ENCODE data around the gene GOLT1B. TPM values are rescaled to one million over a fixed set of nuclear protein-coding genes. Genes with fewer than 3 reads are reported as not detected.
A peak's percentile ranks its signal among the peaks of the same experiment; 100 is the strongest.

The GOLT1B gene
- polyA plus RNA-seq, 1 experiment = 119 TPM

DNA sequence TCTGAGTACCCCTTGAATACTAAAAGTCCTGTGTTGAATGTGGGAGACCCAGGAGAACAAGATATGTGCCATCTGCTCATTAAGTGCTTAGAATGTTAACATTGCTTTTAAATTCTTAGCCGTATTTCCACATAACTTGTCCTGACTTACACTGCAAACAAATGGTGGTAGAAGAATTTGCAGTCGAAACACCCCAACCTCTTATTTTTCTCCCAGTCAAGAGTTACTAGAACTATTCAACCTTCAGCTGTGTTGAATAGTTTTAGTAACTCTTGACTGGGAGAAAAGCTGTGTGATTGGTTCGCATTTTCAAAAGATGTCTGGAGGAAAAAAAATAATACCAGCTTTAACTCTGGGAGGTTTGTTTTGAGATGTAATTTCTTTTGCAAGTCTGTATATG is 16.9 kb downstream of the GOLT1B start:
- CTCF ChIA-PET = no interaction called here

DNA sequence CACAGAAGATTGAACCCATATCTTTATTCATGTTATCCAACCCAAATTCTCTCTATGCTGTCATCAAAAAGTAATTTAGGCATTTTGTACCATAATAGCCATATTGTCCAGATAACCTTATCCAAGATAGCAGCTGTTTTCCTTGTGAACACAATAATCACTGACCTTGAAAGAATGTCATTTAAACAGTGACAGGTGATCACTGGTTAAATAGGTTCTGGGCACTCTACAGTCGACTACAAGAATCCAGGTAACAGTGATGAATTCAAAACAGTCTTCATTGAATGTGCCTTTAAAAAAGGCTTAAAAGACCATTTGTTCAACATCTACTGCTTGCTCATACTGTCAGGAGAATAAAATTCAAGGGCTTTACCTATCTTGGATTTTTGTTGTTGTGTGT is 20.0 kb downstream of the GOLT1B start:
- Histone ChIP-seq H3K36me3 (ENCODE audit: control insufficient read depth, insufficient read depth, low read length) (no peaks in the 10 kb centered on the region), H3K4me3 (ENCODE audit: low read depth, low read length) (no peak overlapping the region), H3K27me3 (ENCODE audit: control insufficient read depth, insufficient read depth, low read length) (no peaks in the 10 kb centered on the region; the same call in 1 of the 2 replicates)
- DNase-seq (ENCODE audit: low read depth) = no peak
- CTCF ChIA-PET = no interaction called here
- POLR2A ChIA-PET = no interaction called here
- TF ChIP-seq, protein P1, sequence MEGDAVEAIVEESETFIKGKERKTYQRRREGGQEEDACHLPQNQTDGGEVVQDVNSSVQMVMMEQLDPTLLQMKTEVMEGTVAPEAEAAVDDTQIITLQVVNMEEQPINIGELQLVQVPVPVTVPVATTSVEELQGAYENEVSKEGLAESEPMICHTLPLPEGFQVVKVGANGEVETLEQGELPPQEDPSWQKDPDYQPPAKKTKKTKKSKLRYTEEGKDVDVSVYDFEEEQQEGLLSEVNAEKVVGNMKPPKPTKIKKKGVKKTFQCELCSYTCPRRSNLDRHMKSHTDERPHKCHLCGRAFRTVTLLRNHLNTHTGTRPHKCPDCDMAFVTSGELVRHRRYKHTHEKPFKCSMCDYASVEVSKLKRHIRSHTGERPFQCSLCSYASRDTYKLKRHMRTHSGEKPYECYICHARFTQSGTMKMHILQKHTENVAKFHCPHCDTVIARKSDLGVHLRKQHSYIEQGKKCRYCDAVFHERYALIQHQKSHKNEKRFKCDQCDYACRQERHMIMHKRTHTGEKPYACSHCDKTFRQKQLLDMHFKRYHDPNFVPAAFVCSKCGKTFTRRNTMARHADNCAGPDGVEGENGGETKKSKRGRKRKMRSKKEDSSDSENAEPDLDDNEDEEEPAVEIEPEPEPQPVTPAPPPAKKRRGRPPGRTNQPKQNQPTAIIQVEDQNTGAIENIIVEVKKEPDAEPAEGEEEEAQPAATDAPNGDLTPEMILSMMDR (IDR thresholded peaks at IDR 0.05; ENCODE audit: insufficient read depth, low read depth, low read length) = no peak

More for the DNA sequence above, 16.9 kb downstream of the GOLT1B start:
- no peaks in the 10 kb centered on the region for H3K36me3 ChIP-seq (ENCODE audit: control insufficient read depth, insufficient read depth, low read length)
- no peaks in the 10 kb centered on the region for H3K27me3 ChIP-seq (ENCODE audit: control insufficient read depth, insufficient read depth, low read length)
- TF ChIP-seq, protein P1 (IDR thresholded peaks at IDR 0.05; ENCODE audit: insufficient read depth, low read depth, low read length) = no peak
- DNase-seq (ENCODE audit: low read depth) = no peak
- POLR2A ChIA-PET = no interaction called here
- H3K4me3 ChIP-seq (ENCODE audit: low read depth, low read length) = no peak overlapping the region

DNA sequence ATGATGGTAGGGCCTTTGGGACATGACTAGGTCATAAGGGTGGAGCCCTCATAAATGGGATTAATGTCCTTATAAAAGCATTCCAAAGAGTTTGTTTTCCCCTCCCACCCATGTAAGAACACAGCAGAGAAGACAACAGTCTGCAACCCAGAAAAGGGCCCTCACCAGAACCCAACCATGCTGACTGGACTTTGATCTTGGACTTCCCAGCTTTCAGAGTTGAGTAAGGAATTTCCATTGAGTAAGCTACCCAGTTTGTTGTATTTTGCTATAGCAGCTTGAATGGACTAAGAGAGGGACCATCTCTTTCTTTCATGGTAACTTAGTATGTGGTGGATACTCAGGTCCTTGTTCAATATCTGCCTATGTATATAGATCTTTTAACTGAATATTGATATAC is 21.6 kb downstream of the GOLT1B start:
- ChIA-PET POLR2A (no interaction called here), CTCF (no interaction called here)
- no peak for DNase-seq (ENCODE audit: low read depth)
- Histone ChIP-seq H3K27me3 (ENCODE audit: control insufficient read depth, insufficient read depth, low read length) (peaks cover 5% of the 10 kb centered on the region; the same call in 1 of the 2 replicates), H3K36me3 (ENCODE audit: control insufficient read depth, insufficient read depth, low read length) (no peaks in the 10 kb centered on the region), H3K4me3 (ENCODE audit: low read depth, low read length) (no peak overlapping the region)
- TF ChIP-seq, protein P1 (IDR thresholded peaks at IDR 0.05; ENCODE audit: insufficient read depth, low read depth, low read length) = no peak

DNA sequence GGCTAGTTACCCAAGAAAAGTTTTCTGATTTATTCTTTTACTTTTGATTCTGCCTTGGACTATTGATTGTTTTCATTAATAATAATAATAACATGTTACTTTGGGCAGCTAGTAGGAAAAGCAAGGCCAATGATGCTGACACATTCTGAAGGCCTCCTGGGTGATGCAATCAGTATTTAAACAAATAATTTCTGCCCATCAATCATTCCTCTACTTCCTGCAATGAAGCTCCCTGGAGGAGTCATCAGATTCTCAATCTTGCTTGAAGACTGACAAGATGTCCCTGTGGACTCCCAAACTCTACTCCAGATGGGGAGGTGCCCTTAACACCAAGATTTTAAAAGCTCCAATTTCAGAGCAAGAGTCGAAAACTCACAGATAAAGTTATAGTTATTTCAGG is 24.5 kb downstream of the GOLT1B start, which contains the start of gene SPX:
SPX (plus strand) TSS at position 244 of the 400 bp plus-strand sequence. CDS start 177 bp downstream, outside the sequence.
- H3K36me3 ChIP-seq (ENCODE audit: control insufficient read depth, insufficient read depth, low read length) = no peaks in the 10 kb centered on the region
- POLR2A ChIA-PET = no interaction called here
- no peak for DNase-seq (ENCODE audit: low read depth)
- peaks cover 7% of the 10 kb centered on the region for H3K27me3 ChIP-seq (ENCODE audit: control insufficient read depth, insufficient read depth, low read length)
- no peak within 1 kb of the TSS for H3K4me3 ChIP-seq (ENCODE audit: low read depth, low read length)
- TF ChIP-seq, protein P1 (IDR thresholded peaks at IDR 0.05; ENCODE audit: insufficient read depth, low read depth, low read length) = no peak
- CTCF ChIA-PET = no interaction called here

DNA sequence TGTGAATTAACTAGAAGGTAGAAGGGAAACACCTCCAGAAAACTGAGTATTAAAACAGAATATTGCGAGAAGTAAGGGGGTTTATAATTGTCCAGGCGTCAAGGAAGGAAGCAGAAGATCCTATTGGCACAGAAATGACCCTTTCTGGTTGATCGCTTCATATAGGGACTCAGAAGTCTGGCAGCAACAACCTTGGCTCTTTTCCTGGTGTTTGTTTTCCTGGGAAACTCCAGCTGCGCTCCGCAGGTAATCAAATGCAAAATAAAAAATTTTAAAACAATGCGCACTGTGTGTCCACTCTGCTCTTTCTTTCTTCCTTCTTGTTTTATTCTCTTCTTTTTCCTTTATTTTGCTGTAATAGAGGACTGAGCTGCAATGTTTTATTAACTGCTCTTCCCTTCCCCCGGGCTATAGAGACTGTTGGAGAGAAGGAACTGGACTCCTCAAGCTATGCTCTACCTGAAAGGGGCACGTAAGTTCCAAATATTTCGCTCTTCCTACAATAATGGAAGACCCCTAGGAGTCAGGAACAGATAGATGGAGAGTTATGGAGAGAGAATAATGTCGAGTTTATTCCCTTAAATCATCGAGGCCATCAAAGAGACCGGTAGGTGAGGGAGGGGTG is 25.2 kb downstream of the GOLT1B start:
- DNase-seq (ENCODE audit: low read depth) = no peak
- TF ChIP-seq, protein P1 (IDR thresholded peaks at IDR 0.05; ENCODE audit: insufficient read depth, low read depth, low read length) = no peak
- no peaks in the 10 kb centered on the region for H3K36me3 ChIP-seq (ENCODE audit: control insufficient read depth, insufficient read depth, low read length)
- H3K27me3 ChIP-seq (ENCODE audit: control insufficient read depth, insufficient read depth, low read length) = peaks cover 12% of the 10 kb centered on the region
- peak overlapping the region; percentile 48; the same call in 1 of the 2 replicates for H3K4me3 ChIP-seq (ENCODE audit: low read depth, low read length)
- ChIA-PET POLR2A (no interaction called here), CTCF (no interaction called here)

All from BJ (cell line).